Transverse colon (tissue), 4 donors: ENCODE data around the gene EP300.

ENCODE experiments used
- EP300 ChIP-seq: sonication (generic); formaldehyde crosslinking; IDR thresholded peaks from one replicate; pipeline ENCODE4 v1.6.1; 2017; ENCODE audit warnings: antibody characterized with exemption, low read depth
- POLR2A ChIP-seq: fragments of 450-650 bp; IDR thresholded peaks from one replicate; pipeline ENCODE4 v1.6.1; 2016; ENCODE audit warnings: antibody characterized with exemption, mild to moderate bottlenecking, moderate library complexity
- POLR2AphosphoS5 ChIP-seq, 3 donors: sonication (generic); formaldehyde crosslinking; IDR thresholded peaks; one replicate each; pipeline ENCODE4 v1.6.1; 2016; ENCODE audit warnings: antibody characterized with exemption in 3 of 3
- TF ChIP-seq, protein P1 (sequence below), 5 experiments: fragments of 200-600 bp in 3 of 5; fragments of 450-650 bp in 2 of 5; sonication (generic) in 3 of 5; IDR thresholded peaks; 1 replicate in 2 of 5; 2 replicates in 3 of 5; pipeline ENCODE4 v1.5.1; 2016 to 2017; ENCODE audit warnings: antibody characterized with exemption in 5 of 5, inconsistent platforms in 3 of 5, mild to moderate bottlenecking in 2 of 5, moderate library complexity in 1 of 5

DNA sequence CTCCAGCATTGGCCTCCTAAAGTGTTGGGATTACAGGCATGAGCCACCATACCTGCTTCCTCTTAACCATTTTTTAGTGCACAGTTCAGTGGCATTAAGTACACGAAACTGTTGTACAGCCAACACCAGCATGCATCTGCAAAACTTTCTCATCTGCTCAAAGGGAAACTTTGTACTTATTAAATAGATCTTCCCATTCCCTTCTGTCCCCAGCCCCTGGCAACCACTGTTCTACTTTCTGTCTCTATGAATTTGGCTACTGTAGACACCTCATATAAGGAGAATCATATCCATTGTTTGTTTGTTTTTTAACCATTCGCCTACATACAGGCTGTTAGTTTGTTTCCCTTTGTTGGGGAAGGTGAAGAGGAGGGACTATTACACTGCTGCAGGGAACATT, 6.5 kb upstream of the EP300 start:
- TF ChIP-seq, protein P1, sequence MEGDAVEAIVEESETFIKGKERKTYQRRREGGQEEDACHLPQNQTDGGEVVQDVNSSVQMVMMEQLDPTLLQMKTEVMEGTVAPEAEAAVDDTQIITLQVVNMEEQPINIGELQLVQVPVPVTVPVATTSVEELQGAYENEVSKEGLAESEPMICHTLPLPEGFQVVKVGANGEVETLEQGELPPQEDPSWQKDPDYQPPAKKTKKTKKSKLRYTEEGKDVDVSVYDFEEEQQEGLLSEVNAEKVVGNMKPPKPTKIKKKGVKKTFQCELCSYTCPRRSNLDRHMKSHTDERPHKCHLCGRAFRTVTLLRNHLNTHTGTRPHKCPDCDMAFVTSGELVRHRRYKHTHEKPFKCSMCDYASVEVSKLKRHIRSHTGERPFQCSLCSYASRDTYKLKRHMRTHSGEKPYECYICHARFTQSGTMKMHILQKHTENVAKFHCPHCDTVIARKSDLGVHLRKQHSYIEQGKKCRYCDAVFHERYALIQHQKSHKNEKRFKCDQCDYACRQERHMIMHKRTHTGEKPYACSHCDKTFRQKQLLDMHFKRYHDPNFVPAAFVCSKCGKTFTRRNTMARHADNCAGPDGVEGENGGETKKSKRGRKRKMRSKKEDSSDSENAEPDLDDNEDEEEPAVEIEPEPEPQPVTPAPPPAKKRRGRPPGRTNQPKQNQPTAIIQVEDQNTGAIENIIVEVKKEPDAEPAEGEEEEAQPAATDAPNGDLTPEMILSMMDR (IDR thresholded peaks at IDR 0.05) = no peak
- TF ChIP-seq POLR2AphosphoS5 (IDR thresholded peaks at IDR 0.05) (no peak), POLR2A (no peak), EP300 (no peak)
